ENCODE measurements around the gene SHE. TPM values are rescaled to one million over a fixed set of nuclear protein-coding genes. Genes with fewer than 3 reads are reported as not detected.
"Not testable (repeated sequence)": the region's sequence is repeated elsewhere in the genome, so short reads cannot be mapped to it uniquely, and the experiment has no call there.

Gene SHE
- total RNA-seq, 2 experiments from 2014 or later, result 0.07 TPM; not detected in 1

DNA sequence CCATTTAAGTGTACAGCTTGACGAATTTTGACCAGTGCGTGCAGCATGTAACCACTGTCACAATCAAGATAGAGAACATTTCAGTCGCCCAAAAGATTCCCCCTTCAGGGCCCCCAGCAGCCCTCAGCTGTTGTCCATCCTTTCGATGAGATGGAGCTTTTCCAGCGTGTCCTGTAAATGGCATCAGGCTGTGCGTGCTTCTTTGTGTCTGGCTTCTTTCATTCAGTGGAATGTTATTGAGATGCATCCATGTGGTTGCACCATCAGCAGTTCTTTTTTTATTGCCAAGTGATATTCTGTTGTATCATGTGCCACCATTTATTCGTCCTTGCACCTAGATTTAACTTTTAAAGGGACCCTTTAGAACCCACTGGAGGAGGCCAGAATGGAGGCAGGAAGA, 34.4 kb upstream of the SHE start:
- Mint-ChIP-seq H3K9me3 (no peaks in the 10 kb centered on the region), H3K27ac (no peak overlapping the region), H3K4me1 (ENCODE audit: low read depth) (no peaks in the 10 kb centered on the region), H3K27me3 (peaks cover 1% of the 10 kb centered on the region), H3K4me3 (no peak overlapping the region), H3K36me3 (no peaks in the 10 kb centered on the region)
- CTCF ChIA-PET, result interaction anchor here (0.6 to 1.5 kb wide), 2 partner anchors 57 kb away, joined by 3 to 4 read pairs; no protein-coding TSS in a partner anchor
- POLR2A ChIA-PET, result no interaction called here
- DNase-seq, result no peak
- intact Hi-C loops (cut with micrococcal nuclease), result no loop called here

DNA sequence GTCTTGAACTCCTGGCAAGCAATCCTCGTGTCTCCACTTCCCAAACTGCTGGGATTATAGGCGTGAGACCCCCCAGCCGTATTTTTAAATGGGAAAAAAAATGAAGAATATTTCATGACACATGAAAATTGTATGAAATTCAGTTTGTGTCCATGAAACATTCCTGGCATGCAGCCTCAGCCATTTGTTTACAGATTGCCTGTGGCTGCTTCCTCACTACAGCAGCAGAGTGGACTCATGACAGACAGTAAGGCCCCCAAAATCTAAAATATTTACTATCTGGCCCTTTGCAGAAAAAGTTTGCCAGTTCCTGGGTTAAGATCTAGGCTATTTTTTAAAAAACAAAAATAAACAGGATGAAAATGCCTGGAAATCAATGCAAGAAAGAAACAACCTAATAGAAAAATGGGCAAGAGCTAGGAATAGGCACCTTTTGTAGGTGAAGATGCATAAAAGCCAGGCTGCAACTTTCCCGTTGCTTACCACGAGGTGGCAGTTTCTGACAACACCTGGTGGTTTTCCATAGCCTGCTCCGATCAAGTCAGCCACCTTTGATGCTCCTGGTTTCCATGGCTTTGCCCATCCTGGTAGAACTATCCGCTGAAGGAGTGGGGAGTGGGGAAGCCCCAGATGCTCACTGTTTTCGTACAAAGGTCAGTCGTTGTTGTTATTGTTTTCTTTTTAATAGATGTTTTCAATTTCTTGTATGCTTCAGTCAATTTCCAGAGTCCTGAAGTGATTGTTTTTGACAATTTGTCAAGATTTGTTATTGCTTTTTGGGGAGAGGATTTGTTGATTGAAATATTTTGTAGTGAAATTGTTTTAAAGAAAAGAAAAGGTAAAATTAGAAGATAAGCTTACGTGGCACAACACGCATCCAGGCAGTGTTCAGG, 32.0 kb upstream of the SHE start:
- CTCF ChIA-PET, result interaction anchor here (0.8 to 1.5 kb wide), 5 partner anchors 13 to 345 kb away, joined by 3 to 7 read pairs (median 4); no protein-coding TSS in a partner anchor
- peaks cover 1% of the 10 kb centered on the region for H3K27me3 Mint-ChIP-seq
- no peaks in the 10 kb centered on the region for H3K36me3 Mint-ChIP-seq
- H3K4me3 Mint-ChIP-seq, result no peak overlapping the region
- intact Hi-C loops (cut with micrococcal nuclease), result no loop called here
- H3K9me3 Mint-ChIP-seq, result no peaks in the 10 kb centered on the region
- POLR2A ChIA-PET, result no interaction called here
- no peak overlapping the region for H3K27ac Mint-ChIP-seq
- H3K4me1 Mint-ChIP-seq (ENCODE audit: low read depth), result no peaks in the 10 kb centered on the region
- DNase-seq, result peak; percentile 18

DNA sequence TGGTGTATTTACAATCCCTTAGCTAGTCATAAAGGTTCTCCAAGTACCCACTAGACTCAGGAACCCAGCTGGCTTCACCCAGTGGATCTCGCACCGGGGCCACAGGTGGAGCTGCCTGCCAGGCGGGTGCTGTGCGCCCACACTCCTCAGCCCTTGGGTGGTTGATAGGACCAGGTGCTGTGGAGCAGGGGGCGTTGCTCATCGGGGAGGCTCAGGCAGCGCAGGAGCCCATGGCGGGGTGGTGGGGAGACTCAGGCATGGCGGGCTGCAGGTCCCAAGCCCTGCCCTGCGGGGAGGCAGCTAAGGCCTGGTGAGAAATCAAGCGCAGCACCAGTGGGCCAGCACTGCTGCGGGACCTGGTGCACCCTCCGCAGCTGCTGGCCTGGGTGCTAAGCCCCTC, 29.7 kb upstream of the SHE start:
- H3K9me3 Mint-ChIP-seq; intact Hi-C loops (cut with micrococcal nuclease); H3K36me3 Mint-ChIP-seq; H3K4me3 Mint-ChIP-seq; H3K27me3 Mint-ChIP-seq; H3K27ac Mint-ChIP-seq; DNase-seq; H3K4me1 Mint-ChIP-seq (ENCODE audit: low read depth); POLR2A ChIA-PET: not testable (repeated sequence)
- CTCF ChIA-PET, result interaction anchor here (1.2 kb wide), 1 partner anchor 52 kb away, joined by 4 read pairs; no protein-coding TSS in a partner anchor

DNA sequence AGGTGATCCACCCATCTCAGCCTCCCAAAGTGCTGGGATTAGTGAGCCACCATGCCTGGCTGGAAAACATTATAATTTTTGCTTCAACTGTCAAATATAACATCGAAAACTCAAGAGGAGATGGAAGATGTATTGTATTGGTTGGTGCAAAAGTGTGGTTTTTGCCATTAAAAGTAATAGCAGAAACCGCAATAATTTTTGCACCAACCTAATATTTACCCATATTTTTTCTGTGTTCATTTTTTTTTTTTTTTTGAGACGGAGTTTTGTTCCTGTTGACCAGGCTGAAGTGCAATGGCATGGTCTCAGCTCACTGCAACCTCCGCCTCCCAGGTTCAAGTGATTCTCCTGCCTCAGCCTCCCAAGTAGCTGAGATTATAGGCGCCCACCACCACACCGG, 27.1 kb upstream of the SHE start:
- H3K9me3 Mint-ChIP-seq, result no peaks in the 10 kb centered on the region
- no peak for DNase-seq
- no peaks in the 10 kb centered on the region for H3K4me1 Mint-ChIP-seq (ENCODE audit: low read depth)
- intact Hi-C loops (cut with micrococcal nuclease), result no loop called here
- CTCF ChIA-PET, result interaction anchor here (1.6 kb wide), 1 partner anchor 17 kb away, joined by 3 read pairs; no protein-coding TSS in a partner anchor
- H3K4me3 Mint-ChIP-seq, result no peak overlapping the region
- H3K27me3 Mint-ChIP-seq, result peaks cover 5% of the 10 kb centered on the region
- POLR2A ChIA-PET, result no interaction called here
- no peak overlapping the region for H3K27ac Mint-ChIP-seq
- H3K36me3 Mint-ChIP-seq, result no peaks in the 10 kb centered on the region

DNA sequence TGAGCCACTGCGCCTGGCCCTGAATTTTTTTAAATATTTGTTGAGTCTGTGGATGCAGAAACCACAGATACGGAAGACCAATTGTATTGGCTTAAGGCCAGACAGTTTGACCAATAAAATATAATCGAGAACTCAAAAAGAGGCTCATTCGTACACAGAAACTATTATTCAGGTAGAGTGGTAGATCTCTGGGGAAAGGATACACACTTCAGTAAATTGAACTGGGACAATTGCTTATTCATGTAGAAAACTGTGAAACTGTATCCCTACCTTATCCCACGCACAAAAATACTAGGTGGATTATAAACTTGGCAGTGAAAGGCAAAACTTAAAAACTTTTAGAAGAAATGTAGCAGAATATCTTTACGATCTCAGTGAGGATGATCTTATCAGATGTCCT, 25.0 kb upstream of the SHE start:
- no peak overlapping the region for H3K27ac Mint-ChIP-seq
- ChIA-PET CTCF (no interaction called here), POLR2A (no interaction called here)
- intact Hi-C loops (cut with micrococcal nuclease), result no loop called here
- H3K4me1 Mint-ChIP-seq (ENCODE audit: low read depth), result no peaks in the 10 kb centered on the region
- no peaks in the 10 kb centered on the region for H3K9me3 Mint-ChIP-seq
- peaks cover 4% of the 10 kb centered on the region for H3K27me3 Mint-ChIP-seq
- DNase-seq, result no peak
- H3K4me3 Mint-ChIP-seq, result no peak overlapping the region
- no peaks in the 10 kb centered on the region for H3K36me3 Mint-ChIP-seq

DNA sequence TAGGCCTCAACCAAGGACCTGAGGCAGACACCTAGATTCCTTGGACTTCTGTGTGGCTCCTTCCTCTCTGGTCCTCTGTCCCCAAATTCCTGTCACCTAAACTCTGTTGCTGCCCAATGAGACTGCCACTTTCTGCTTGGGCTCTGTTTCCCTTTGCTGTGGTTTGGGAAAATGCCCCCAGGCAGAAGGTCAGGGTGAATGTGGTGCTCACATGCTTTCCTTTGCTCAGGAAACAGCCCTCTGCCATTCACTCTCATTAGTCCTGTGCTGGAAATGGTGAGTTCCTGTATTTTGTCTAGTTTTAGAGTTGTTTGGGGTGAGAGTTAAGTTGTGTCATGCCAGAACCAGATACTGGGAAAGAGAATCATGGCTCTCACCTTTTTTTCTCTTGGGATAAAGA, 22.7 kb upstream of the SHE start:
- no peak for DNase-seq

DNA sequence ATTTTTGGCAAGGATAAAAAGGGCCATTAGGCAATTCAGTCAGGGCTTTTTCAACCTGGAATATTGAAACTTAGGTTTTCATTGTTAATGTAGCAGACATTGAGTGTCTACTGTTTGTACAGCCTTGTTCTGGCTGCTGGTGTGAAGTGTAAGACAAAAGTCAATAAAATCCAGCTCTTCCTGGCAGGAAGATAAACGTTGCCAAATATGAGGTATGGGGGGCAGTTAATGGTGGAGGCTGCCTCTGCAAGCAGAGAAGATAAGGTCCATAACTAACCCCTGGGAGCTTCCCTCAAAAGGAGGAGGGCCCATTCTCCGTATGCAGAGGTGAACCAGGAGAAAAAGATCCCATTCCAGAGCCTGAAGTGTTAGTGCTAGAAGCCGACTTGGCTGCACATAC, 19.5 kb upstream of the SHE start:
- Mint-ChIP-seq H3K4me3 (no peak overlapping the region), H3K4me1 (ENCODE audit: low read depth) (peaks cover 5% of the 10 kb centered on the region), H3K36me3 (no peaks in the 10 kb centered on the region), H3K27ac (no peak overlapping the region), H3K27me3 (peaks cover 8% of the 10 kb centered on the region), H3K9me3 (no peaks in the 10 kb centered on the region)
- CTCF ChIA-PET, result interaction anchor here (1.7 kb wide), 1 partner anchor 176 kb away, joined by 4 read pairs; no protein-coding TSS in a partner anchor
- DNase-seq, result no peak
- intact Hi-C loops (cut with micrococcal nuclease), result no loop called here
- POLR2A ChIA-PET, result no interaction called here

More for the DNA sequence above, 22.7 kb upstream of the SHE start:
- ChIA-PET POLR2A (no interaction called here), CTCF (interaction anchor here (0.9 to 1.0 kb wide), 2 partner anchors 44 to 45 kb away, joined by 3 read pairs; no protein-coding TSS in a partner anchor)
- peaks cover 2% of the 10 kb centered on the region for H3K4me1 Mint-ChIP-seq (ENCODE audit: low read depth)
- no peak overlapping the region for H3K27ac Mint-ChIP-seq
- intact Hi-C loops (cut with micrococcal nuclease), result no loop called here
- H3K9me3 Mint-ChIP-seq, result no peaks in the 10 kb centered on the region
- no peak overlapping the region for H3K4me3 Mint-ChIP-seq
- H3K27me3 Mint-ChIP-seq, result peaks cover 4% of the 10 kb centered on the region
- H3K36me3 Mint-ChIP-seq, result no peaks in the 10 kb centered on the region

DNA sequence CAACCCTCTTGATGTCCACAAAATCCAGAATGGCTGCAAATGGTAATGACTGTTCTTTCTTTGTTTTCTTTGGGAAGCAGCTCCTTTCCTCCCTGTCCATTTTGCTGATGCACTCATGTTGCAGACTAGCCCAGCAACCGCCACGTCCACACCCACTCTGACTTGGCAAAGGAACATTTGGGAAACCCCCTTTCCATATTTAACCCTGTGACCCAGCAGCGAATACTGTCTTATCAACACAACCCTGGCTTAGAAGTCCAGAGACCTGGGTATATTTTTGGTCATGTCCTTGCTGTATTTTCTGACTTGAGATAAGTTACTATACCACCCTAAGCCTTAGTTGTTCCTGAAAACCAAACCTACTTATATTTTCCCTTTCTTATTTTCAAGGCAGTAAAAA, 18.1 kb upstream of the SHE start:
- H3K9me3 Mint-ChIP-seq, result no peaks in the 10 kb centered on the region
- H3K36me3 Mint-ChIP-seq, result no peaks in the 10 kb centered on the region
- ChIA-PET CTCF (interaction anchor here (1.8 kb wide), 1 partner anchor 39 kb away, joined by 4 read pairs; no protein-coding TSS in a partner anchor), POLR2A (no interaction called here)
- intact Hi-C loops (cut with micrococcal nuclease), result no loop called here
- DNase-seq, result no peak
- H3K27ac Mint-ChIP-seq, result no peak overlapping the region
- no peak overlapping the region for H3K4me3 Mint-ChIP-seq
- H3K27me3 Mint-ChIP-seq, result peaks cover 12% of the 10 kb centered on the region
- H3K4me1 Mint-ChIP-seq (ENCODE audit: low read depth), result peaks cover 5% of the 10 kb centered on the region

DNA sequence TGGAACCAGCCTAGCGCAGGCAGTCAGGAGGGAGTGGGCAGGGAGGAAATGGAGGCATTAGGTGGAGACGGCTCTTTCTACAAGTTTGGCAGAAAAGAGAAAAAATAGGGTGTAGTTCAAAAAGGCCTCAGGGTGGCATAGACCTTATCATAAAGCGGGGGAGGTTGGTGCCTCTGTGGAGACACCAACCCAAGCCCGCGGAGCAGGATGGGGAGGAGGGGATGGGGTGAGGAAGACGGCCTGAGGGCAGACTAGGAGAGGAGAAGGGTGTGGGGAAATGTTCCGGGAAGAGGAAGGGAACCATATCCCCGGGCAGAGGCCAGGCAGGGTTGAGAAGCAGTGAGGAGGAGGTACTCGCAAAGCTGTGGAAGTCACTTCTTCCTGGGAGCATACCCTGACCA, 17.4 kb upstream of the SHE start:
- ChIA-PET CTCF (interaction anchor here (1.8 kb wide), 1 partner anchor 38 kb away, joined by 4 read pairs; no protein-coding TSS in a partner anchor), POLR2A (no interaction called here)
- Mint-ChIP-seq H3K4me3 (no peak overlapping the region), H3K36me3 (no peaks in the 10 kb centered on the region), H3K4me1 (ENCODE audit: low read depth) (peaks cover 5% of the 10 kb centered on the region), H3K27ac (no peak overlapping the region), H3K9me3 (no peaks in the 10 kb centered on the region), H3K27me3 (peaks cover 9% of the 10 kb centered on the region)
- intact Hi-C loops (cut with micrococcal nuclease), result no loop called here
- DNase-seq, result no peak

DNA sequence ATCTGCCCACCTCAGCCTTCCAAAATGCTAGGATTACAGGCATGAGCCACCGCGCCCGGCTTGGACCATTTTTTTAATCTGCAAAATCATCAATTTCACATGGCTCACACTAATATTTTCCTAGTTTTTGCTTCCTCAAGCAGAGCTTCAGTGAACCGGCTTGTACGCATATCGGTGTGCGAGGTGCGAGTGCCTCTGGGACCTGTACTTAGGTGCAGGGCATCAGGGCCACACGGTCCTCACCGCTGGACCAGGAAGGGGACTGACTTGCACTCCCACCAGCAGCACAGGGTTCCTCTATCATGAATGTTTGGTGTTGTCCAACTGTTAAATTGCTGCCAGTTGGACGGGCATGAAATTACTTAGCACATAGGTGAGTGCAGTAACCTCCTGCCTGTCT, 15.4 kb upstream of the SHE start:
- CTCF ChIA-PET, result interaction anchor here (0.6 kb wide), 1 partner anchor 97 kb away, joined by 3 read pairs; no protein-coding TSS in a partner anchor
- no peak for DNase-seq
- peaks cover 11% of the 10 kb centered on the region for H3K27me3 Mint-ChIP-seq
- H3K27ac Mint-ChIP-seq, result no peak overlapping the region
- no peaks in the 10 kb centered on the region for H3K9me3 Mint-ChIP-seq
- H3K36me3 Mint-ChIP-seq, result no peaks in the 10 kb centered on the region
- intact Hi-C loops (cut with micrococcal nuclease), result no loop called here
- no peak overlapping the region for H3K4me3 Mint-ChIP-seq
- POLR2A ChIA-PET, result interaction anchor here (0.6 kb wide), 1 partner anchor 78 kb away, joined by 3 read pairs; no protein-coding TSS in a partner anchor
- H3K4me1 Mint-ChIP-seq (ENCODE audit: low read depth), result peaks cover 5% of the 10 kb centered on the region

DNA sequence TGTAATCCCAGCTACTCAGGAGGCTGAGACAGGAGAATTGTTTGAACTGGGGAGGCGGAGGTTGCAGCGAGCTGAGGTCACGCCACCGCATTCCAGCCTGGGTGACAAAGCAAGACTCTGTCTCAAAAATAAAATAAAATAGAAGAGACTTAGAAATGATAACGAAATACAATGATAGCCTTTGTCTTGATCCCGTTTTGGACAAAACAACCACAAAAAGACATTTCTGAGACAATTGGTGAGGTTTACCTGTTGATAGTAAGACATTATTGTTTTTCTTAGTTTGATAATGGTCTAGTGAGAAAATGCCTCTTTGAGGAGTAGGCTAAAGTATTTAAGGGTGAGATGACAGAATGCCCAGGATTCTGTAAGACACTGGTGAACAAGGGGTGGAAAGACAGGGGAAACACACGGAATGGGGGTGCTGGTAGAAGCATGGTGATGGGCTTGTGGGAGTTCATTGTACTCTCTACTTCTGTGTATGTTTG, 11.9 kb upstream of the SHE start:
- intact Hi-C loops (cut with micrococcal nuclease), result no loop called here
- Mint-ChIP-seq H3K4me3 (no peak overlapping the region), H3K9me3 (no peaks in the 10 kb centered on the region), H3K27me3 (peaks cover 22% of the 10 kb centered on the region), H3K36me3 (no peaks in the 10 kb centered on the region), H3K27ac (no peak overlapping the region), H3K4me1 (ENCODE audit: low read depth) (no peaks in the 10 kb centered on the region)
- ChIA-PET CTCF (no interaction called here), POLR2A (no interaction called here)
- no peak for DNase-seq

DNA sequence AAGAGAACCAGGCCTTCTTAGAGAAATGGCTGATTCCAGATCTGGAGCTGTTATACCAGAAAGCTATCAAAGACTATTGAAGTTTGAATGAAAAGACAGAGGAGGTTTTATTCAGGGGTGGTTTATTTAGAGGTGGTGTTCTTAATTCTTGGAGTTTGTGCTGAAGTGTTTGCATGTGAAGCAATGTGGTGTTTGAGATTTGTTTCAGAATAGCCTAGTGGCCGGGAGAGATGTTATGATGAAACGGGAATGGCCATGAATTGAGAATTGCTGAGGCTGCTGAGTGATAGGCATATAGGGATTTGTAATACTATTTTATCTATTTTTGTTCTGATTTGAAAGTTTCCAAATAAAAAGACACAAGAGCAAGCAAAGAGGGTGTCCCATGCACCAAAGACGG, 10.5 kb upstream of the SHE start:
- Mint-ChIP-seq H3K9me3 (no peaks in the 10 kb centered on the region), H3K27me3 (peaks cover 30% of the 10 kb centered on the region), H3K27ac (no peak overlapping the region), H3K4me3 (no peak overlapping the region), H3K4me1 (ENCODE audit: low read depth) (no peaks in the 10 kb centered on the region), H3K36me3 (no peaks in the 10 kb centered on the region)
- POLR2A ChIA-PET, result interaction anchor here (0.9 kb wide), 1 partner anchor 16 kb away, joined by 3 read pairs; no protein-coding TSS in a partner anchor
- CTCF ChIA-PET, result interaction anchor here (1.7 kb wide), 1 partner anchor 33 kb away, joined by 9 read pairs; no protein-coding TSS in a partner anchor
- intact Hi-C loops (cut with micrococcal nuclease), result no loop called here
- no peak for DNase-seq

Measured in activated CD4-positive, alpha-beta memory T cell treated with anti-CD3 and anti-CD28 coated beads for 36 hours (primary cell).